ENCODE results near the gene TBC1D14.

GRCh38 chr4:6991249-6991648 is 81.6 kb downstream of the TBC1D14 start:
- TF ChIP-seq, protein P1, sequence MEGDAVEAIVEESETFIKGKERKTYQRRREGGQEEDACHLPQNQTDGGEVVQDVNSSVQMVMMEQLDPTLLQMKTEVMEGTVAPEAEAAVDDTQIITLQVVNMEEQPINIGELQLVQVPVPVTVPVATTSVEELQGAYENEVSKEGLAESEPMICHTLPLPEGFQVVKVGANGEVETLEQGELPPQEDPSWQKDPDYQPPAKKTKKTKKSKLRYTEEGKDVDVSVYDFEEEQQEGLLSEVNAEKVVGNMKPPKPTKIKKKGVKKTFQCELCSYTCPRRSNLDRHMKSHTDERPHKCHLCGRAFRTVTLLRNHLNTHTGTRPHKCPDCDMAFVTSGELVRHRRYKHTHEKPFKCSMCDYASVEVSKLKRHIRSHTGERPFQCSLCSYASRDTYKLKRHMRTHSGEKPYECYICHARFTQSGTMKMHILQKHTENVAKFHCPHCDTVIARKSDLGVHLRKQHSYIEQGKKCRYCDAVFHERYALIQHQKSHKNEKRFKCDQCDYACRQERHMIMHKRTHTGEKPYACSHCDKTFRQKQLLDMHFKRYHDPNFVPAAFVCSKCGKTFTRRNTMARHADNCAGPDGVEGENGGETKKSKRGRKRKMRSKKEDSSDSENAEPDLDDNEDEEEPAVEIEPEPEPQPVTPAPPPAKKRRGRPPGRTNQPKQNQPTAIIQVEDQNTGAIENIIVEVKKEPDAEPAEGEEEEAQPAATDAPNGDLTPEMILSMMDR (IDR thresholded peaks at IDR 0.05; ENCODE audit: insufficient read depth, low read length, poor library complexity, severe bottlenecking): no peak
- TF ChIP-seq EZH2phosphoT487 (conservative IDR thresholded peaks at IDR 0.05; ENCODE audit: low read length): no peak

Measured in SU-DHL-6 (cell line).